Measurements from ENCODE around the gene KRT20. TPM values are rescaled to one million over a fixed set of nuclear protein-coding genes. Genes with fewer than 3 reads are reported as not detected.

KRT20 gene
- total and polyA plus RNA-seq, 2 experiments from 2014 or later = not detected

DNA sequence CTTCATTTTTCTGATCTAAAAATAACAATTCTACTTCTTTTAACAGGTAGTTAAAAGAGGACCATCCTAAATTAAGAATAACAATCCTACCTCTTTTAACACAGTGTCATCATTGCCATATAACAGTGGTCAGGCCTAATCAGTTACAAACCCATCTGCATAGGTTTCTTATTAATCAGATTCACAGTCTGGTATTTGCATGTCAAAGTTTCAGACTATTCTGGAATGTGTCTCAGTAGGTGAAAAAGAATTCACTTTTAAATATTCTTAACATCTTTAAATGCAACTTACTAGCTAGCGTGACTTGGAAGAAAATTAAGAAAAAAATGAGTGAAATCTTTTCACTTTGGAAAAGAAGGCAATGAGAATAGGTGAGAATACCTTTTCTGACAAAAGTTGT is 11.2 kb downstream of the KRT20 start:
- Histone ChIP-seq H3K4me1 (ENCODE audit: insufficient read depth) (peaks cover 9% of the 10 kb centered on the region), H3K9me2 (ENCODE audit: insufficient read depth) (no peaks in the 10 kb centered on the region; the same call in none of the 2 replicates), H3K4me2 (peak overlapping the region; percentile 59), H3K36me3 (ENCODE audit: insufficient read depth) (no peaks in the 10 kb centered on the region), H2AFZ (no peak overlapping the region), H3F3A (replicated peaks; ENCODE audit: low read depth) (no peaks in the 10 kb centered on the region), H3K79me2 (replicated peaks; ENCODE audit: insufficient read depth) (no peaks in the 10 kb centered on the region), H3K4me3 (0 out of 2 replicates have a peak overlapping the region, but pooled peaks have one; percentile 8), H4K20me1 (replicated peaks; ENCODE audit: insufficient read depth) (no peaks in the 10 kb centered on the region), H3K27me3 (ENCODE audit: insufficient read depth) (no peaks in the 10 kb centered on the region), H3K27ac (ENCODE audit: low read depth) (no peak overlapping the region)
- Mint-ChIP-seq H3K9me3 (no peaks in the 10 kb centered on the region; the same call in 2 of the 3 replicates), H3K36me3 (ENCODE audit: low read depth) (no peaks in the 10 kb centered on the region), H3K27ac (0 out of 2 replicates have a peak overlapping the region, but pooled peaks have one; percentile 15), H3K27me3 (ENCODE audit: insufficient read depth, low read depth, poor library complexity) (no peaks in the 10 kb centered on the region), H3K4me1 (peaks cover 27% of the 10 kb centered on the region), H3K4me3 (no peak overlapping the region)
- DNase-seq (ENCODE audit: low spot score) = no peak
- ATAC-seq = no peak
- TF ChIP-seq, protein P1, sequence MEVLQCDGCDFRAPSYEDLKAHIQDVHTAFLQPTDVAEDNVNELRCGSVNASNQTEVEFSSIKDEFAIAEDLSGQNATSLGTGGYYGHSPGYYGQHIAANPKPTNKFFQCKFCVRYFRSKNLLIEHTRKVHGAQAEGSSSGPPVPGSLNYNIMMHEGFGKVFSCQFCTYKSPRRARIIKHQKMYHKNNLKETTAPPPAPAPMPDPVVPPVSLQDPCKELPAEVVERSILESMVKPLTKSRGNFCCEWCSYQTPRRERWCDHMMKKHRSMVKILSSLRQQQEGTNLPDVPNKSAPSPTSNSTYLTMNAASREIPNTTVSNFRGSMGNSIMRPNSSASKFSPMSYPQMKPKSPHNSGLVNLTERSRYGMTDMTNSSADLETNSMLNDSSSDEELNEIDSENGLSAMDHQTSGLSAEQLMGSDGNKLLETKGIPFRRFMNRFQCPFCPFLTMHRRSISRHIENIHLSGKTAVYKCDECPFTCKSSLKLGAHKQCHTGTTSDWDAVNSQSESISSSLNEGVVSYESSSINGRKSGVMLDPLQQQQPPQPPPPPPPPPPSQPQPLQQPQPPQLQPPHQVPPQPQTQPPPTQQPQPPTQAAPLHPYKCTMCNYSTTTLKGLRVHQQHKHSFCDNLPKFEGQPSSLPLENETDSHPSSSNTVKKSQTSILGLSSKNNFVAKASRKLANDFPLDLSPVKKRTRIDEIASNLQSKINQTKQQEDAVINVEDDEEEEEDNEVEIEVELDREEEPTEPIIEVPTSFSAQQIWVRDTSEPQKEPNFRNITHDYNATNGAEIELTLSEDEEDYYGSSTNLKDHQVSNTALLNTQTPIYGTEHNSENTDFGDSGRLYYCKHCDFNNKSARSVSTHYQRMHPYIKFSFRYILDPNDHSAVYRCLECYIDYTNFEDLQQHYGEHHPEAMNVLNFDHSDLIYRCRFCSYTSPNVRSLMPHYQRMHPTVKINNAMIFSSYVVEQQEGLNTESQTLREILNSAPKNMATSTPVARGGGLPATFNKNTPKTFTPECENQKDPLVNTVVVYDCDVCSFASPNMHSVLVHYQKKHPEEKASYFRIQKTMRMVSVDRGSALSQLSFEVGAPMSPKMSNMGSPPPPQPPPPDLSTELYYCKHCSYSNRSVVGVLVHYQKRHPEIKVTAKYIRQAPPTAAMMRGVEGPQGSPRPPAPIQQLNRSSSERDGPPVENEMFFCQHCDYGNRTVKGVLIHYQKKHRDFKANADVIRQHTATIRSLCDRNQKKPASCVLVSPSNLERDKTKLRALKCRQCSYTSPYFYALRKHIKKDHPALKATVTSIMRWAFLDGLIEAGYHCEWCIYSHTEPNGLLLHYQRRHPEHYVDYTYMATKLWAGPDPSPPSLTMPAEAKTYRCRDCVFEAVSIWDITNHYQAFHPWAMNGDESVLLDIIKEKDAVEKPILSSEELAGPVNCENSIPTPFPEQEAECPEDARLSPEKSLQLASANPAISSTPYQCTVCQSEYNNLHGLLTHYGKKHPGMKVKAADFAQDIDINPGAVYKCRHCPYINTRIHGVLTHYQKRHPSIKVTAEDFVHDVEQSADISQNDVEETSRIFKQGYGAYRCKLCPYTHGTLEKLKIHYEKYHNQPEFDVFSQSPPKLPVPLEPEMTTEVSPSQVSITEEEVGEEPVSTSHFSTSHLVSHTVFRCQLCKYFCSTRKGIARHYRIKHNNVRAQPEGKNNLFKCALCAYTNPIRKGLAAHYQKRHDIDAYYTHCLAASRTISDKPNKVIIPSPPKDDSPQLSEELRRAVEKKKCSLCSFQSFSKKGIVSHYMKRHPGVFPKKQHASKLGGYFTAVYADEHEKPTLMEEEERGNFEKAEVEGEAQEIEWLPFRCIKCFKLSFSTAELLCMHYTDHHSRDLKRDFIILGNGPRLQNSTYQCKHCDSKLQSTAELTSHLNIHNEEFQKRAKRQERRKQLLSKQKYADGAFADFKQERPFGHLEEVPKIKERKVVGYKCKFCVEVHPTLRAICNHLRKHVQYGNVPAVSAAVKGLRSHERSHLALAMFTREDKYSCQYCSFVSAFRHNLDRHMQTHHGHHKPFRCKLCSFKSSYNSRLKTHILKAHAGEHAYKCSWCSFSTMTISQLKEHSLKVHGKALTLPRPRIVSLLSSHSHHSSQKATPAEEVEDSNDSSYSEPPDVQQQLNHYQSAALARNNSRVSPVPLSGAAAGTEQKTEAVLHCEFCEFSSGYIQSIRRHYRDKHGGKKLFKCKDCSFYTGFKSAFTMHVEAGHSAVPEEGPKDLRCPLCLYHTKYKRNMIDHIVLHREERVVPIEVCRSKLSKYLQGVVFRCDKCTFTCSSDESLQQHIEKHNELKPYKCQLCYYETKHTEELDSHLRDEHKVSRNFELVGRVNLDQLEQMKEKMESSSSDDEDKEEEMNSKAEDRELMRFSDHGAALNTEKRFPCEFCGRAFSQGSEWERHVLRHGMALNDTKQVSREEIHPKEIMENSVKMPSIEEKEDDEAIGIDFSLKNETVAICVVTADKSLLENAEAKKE (CRISPR knock-in tag; IDR thresholded peaks at IDR 0.05) = no peak
- TF ChIP-seq NANOG (IDR thresholded peaks at IDR 0.05; ENCODE audit: borderline replicate concordance) = no peak
- TF ChIP-seq ZNF331 (CRISPR knock-in tag; IDR thresholded peaks at IDR 0.05; ENCODE audit: low read depth) = no peak
- no peak for TF ChIP-seq STAT1 (IDR thresholded peaks at IDR 0.05; ENCODE audit: unreplicated experiment)
- TF ChIP-seq, protein P2, sequence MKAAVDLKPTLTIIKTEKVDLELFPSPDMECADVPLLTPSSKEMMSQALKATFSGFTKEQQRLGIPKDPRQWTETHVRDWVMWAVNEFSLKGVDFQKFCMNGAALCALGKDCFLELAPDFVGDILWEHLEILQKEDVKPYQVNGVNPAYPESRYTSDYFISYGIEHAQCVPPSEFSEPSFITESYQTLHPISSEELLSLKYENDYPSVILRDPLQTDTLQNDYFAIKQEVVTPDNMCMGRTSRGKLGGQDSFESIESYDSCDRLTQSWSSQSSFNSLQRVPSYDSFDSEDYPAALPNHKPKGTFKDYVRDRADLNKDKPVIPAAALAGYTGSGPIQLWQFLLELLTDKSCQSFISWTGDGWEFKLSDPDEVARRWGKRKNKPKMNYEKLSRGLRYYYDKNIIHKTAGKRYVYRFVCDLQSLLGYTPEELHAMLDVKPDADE (IDR thresholded peaks at IDR 0.05) = no peak
- TF ChIP-seq, protein P3, sequence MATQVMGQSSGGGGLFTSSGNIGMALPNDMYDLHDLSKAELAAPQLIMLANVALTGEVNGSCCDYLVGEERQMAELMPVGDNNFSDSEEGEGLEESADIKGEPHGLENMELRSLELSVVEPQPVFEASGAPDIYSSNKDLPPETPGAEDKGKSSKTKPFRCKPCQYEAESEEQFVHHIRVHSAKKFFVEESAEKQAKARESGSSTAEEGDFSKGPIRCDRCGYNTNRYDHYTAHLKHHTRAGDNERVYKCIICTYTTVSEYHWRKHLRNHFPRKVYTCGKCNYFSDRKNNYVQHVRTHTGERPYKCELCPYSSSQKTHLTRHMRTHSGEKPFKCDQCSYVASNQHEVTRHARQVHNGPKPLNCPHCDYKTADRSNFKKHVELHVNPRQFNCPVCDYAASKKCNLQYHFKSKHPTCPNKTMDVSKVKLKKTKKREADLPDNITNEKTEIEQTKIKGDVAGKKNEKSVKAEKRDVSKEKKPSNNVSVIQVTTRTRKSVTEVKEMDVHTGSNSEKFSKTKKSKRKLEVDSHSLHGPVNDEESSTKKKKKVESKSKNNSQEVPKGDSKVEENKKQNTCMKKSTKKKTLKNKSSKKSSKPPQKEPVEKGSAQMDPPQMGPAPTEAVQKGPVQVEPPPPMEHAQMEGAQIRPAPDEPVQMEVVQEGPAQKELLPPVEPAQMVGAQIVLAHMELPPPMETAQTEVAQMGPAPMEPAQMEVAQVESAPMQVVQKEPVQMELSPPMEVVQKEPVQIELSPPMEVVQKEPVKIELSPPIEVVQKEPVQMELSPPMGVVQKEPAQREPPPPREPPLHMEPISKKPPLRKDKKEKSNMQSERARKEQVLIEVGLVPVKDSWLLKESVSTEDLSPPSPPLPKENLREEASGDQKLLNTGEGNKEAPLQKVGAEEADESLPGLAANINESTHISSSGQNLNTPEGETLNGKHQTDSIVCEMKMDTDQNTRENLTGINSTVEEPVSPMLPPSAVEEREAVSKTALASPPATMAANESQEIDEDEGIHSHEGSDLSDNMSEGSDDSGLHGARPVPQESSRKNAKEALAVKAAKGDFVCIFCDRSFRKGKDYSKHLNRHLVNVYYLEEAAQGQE (IDR thresholded peaks at IDR 0.05; ENCODE audit: unreplicated experiment) = no peak
- no peak for TF ChIP-seq EZH2phosphoT487 (IDR thresholded peaks at IDR 0.05; ENCODE audit: unreplicated experiment)
- TF ChIP-seq CREB1 (CRISPR knock-in tag; IDR thresholded peaks at IDR 0.05; ENCODE audit: low read depth) = no peak
- no peak for TF ChIP-seq ZNF114 (CRISPR knock-in tag; IDR thresholded peaks at IDR 0.05)
- TF ChIP-seq EZH2 (IDR thresholded peaks at IDR 0.05; ENCODE audit: low read depth, unreplicated experiment) = no peak
- no peak for TF ChIP-seq POLR2AphosphoS5 (IDR thresholded peaks at IDR 0.05; ENCODE audit: low read depth)

Data from GM23338 (cell line).